ENCODE results near the gene TSR3. TPM values are rescaled to one million over a fixed set of nuclear protein-coding genes. Genes with fewer than 3 reads are reported as not detected.

The TSR3 gene
- total and polyA plus RNA-seq, 2 donors (not counting 1 experiment from before 2014, with no cell fraction given), result 35.7 to 43.7 TPM

DNA sequence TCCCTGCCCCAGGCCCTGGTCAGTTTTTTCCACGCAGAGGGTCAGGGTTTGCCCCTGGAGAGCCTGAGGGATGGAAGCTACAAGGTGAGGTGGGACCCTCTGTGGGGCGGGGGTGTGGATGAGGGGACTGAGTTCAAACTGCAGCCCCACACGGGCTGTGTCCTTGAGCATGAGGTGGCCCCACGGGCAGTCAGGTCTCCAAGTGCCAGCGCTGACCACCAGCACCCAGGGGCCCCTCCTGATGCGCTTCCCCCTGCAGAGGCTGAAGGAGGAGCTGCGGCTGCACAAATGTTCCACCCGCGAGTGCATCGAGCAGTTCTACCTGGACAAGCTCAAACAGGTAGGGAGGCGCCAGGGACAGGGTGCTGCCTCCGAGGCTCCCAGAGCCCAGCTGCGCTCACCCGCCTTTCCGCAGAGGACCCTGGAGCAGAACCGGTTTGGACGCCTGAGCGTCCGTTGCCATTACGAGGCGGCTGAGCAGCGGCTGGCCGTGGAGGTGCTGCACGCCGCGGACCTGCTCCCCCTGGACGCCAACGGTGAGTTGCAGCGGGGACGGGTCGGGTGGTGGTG lies 4.3 kb downstream of the TSR3 start:
- no peak for DNase-seq
- intact Hi-C loops (cut with micrococcal nuclease), result loop anchor here (10.0 kb wide), 1 partner anchor 267 kb away; the partner anchor contains the start of genes CRAMP1 and IFT140
- no peaks in the 10 kb centered on the region for H3K9me3 ChIP-seq (ENCODE audit: control extremely low read depth in 1 of 3, control insufficient read depth in 2 of 3, insufficient read depth in 1 of 3, low read length in 2 of 3)
- no peak overlapping the region for H3K27ac ChIP-seq (ENCODE audit: low read length in 2 of 2)
- no peak overlapping the region for H3K4me2 ChIP-seq (replicated peaks; ENCODE audit: low read depth, low read length, poor library complexity, severe bottlenecking)
- H3K9ac ChIP-seq (ENCODE audit: low read length), result no peak overlapping the region
- H3K4me1 Mint-ChIP-seq, result peaks cover 31% of the 10 kb centered on the region
- H3K9me3 Mint-ChIP-seq (ENCODE audit: insufficient read depth), result no peaks in the 10 kb centered on the region
- H3K79me2 ChIP-seq (ENCODE audit: control insufficient read depth, insufficient read depth, low read length), result peaks cover 19% of the 10 kb centered on the region
- H3K27me3 ChIP-seq (replicated peaks in 1 of 4; ENCODE audit: control extremely low read depth in 1 of 4, control insufficient read depth in 3 of 4, insufficient read depth in 4 of 4, low read length in 3 of 4), result no peaks in the 10 kb centered on the region
- H3K4me3 ChIP-seq (ENCODE audit: control extremely low read depth in 1 of 5, extremely low read depth in 1 of 5, insufficient read depth in 1 of 5, low read depth in 2 of 5, low read length in 4 of 5), result no peak overlapping the region
- peaks cover 27% of the 10 kb centered on the region for H4K20me1 ChIP-seq (ENCODE audit: control insufficient read depth, insufficient read depth, low read length, poor library complexity, severe bottlenecking)
- TF ChIP-seq EZH2 (IDR thresholded peaks at IDR 0.05; ENCODE audit: borderline replicate concordance, insufficient read depth, low read depth, low read length, poor library complexity, severe bottlenecking), result no peak
- TF ChIP-seq, protein P1, sequence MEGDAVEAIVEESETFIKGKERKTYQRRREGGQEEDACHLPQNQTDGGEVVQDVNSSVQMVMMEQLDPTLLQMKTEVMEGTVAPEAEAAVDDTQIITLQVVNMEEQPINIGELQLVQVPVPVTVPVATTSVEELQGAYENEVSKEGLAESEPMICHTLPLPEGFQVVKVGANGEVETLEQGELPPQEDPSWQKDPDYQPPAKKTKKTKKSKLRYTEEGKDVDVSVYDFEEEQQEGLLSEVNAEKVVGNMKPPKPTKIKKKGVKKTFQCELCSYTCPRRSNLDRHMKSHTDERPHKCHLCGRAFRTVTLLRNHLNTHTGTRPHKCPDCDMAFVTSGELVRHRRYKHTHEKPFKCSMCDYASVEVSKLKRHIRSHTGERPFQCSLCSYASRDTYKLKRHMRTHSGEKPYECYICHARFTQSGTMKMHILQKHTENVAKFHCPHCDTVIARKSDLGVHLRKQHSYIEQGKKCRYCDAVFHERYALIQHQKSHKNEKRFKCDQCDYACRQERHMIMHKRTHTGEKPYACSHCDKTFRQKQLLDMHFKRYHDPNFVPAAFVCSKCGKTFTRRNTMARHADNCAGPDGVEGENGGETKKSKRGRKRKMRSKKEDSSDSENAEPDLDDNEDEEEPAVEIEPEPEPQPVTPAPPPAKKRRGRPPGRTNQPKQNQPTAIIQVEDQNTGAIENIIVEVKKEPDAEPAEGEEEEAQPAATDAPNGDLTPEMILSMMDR (IDR thresholded peaks at IDR 0.05), result no peak
- ChIA-PET POLR2A (interaction anchor here (0.6 to 1.1 kb wide), 3 partner anchors 21 to 38 kb away, joined by 3 to 4 read pairs (median 3); partner anchors contain the start of gene UBE2I), CTCF (interaction anchor here (2.1 kb wide), 1 partner anchor 16 kb away, joined by 6 read pairs; no protein-coding TSS in a partner anchor)
- H3K4me3 Mint-ChIP-seq, result no peak overlapping the region
- no peak for ATAC-seq (ENCODE audit: low read depth)
- H3K36me3 ChIP-seq (replicated peaks in 1 of 2; ENCODE audit: control extremely low read depth in 1 of 2, control insufficient read depth in 1 of 2, extremely low read depth in 1 of 2, insufficient read depth in 2 of 2, low read length in 1 of 2), result peaks cover 0 to 27% of the 10 kb centered on the region in 2 experiments
- no peak overlapping the region for H2AFZ ChIP-seq (ENCODE audit: insufficient read depth, low read depth, low read length, poor library complexity, severe bottlenecking)
- WGBS (ENCODE audit: insufficient coverage), result 95% methylated on average over 31 of the region's 31 CpGs
- peaks cover 20 to 32% of the 10 kb centered on the region in 2 donors for H3K4me1 ChIP-seq (ENCODE audit: control insufficient read depth in 2 of 2, insufficient read depth in 2 of 2, low read length in 2 of 2)
- H3K27ac Mint-ChIP-seq, result no peak overlapping the region
- H3K27me3 Mint-ChIP-seq, result no peaks in the 10 kb centered on the region

Measured in B cell (primary cell).